Uterus (tissue), 4 donors: ENCODE data around the gene PCDHGA3. TPM values are rescaled to one million over a fixed set of nuclear protein-coding genes. Genes with fewer than 3 reads are reported as not detected.
"Not testable (repeated sequence)": the region's sequence is repeated elsewhere in the genome, so short reads cannot be mapped to it uniquely, and the experiment has no call there.

Experiments
- DNase-seq, 2 donors: peaks; one replicate each; pipeline ENCODE4 v3.0.0-alpha.2; 2019 to 2020
- H3K27ac ChIP-seq, 2 donors: fragments of 200-600 bp; sonication (generic); 1 replicate in 1 of 2; 2 replicates in 1 of 2; pipeline ENCODE4 v1.5.1; 2016 to 2018
- H3K27me3 ChIP-seq, 2 donors: fragments of 200-600 bp; sonication (generic); one replicate each; pipeline ENCODE4 v1.5.1; 2018 to 2019; ENCODE audit warnings: control low read depth in 1 of 2
- H3K36me3 ChIP-seq, 2 donors: fragments of 200-600 bp; sonication (generic); one replicate each; pipeline ENCODE4 v1.5.1; 2019; ENCODE audit warnings: control low read depth in 1 of 2
- H3K4me1 ChIP-seq, 2 donors: fragments of 200-600 bp; sonication (generic); one replicate each; pipeline ENCODE4 v1.5.1; 2018 to 2019; ENCODE audit warnings: control low read depth in 1 of 2
- H3K4me3 ChIP-seq, 2 donors: fragments of 200-600 bp; sonication (generic); 1 replicate in 1 of 2; 2 replicates in 1 of 2; pipeline ENCODE4 v1.5.1; 2018 to 2019; ENCODE audit warnings: mild to moderate bottlenecking in 1 of 2
- H3K9me3 ChIP-seq, 2 donors: fragments of 200-600 bp; sonication (generic); one replicate each; pipeline ENCODE4 v1.5.1; 2019; ENCODE audit warnings: control low read depth in 1 of 2
- POLR2A ChIP-seq, 2 donors: fragments of 450-650 bp; IDR thresholded peaks; one replicate each; pipeline ENCODE4 v1.6.1; 2016; ENCODE audit warnings: antibody characterized with exemption in 2 of 2, mild to moderate bottlenecking in 1 of 2, moderate library complexity in 1 of 2
- intact Hi-C: fragments of 100-400 bp; cut with DNase I; formaldehyde crosslinking; loops from one replicate; pipeline ENCODE4 v1.15.1; 2023; ENCODE audit warnings: low total_unique reads
- total RNA-seq, 4 donors: library from RNA; depleted of rRNA in 3 of 4; stranded (reverse); fragments of >200 nt in 3 of 4; gene quantifications; one replicate each; pipeline versions ENCODE4 v1.1.0 to v1.2.4, GENCODE V29; 2014 to 2023
- TF ChIP-seq, protein P1 (sequence below), 4 experiments: fragments of 200-600 bp in 2 of 4; fragments of 450-650 bp in 2 of 4; sonication (generic) in 2 of 4; IDR thresholded peaks; one replicate each; pipeline ENCODE4 v1.5.1; 2016 to 2019; ENCODE audit warnings: antibody characterized with exemption in 4 of 4, mild to moderate bottlenecking in 2 of 4, moderate library complexity in 1 of 4
- donor health status: DM: yes; HTN: yes; CAD: no.

Gene PCDHGA3
- total RNA-seq, 4 donors from 2014 or later: 0.51 to 8.2 (median 5.6) TPM

DNA sequence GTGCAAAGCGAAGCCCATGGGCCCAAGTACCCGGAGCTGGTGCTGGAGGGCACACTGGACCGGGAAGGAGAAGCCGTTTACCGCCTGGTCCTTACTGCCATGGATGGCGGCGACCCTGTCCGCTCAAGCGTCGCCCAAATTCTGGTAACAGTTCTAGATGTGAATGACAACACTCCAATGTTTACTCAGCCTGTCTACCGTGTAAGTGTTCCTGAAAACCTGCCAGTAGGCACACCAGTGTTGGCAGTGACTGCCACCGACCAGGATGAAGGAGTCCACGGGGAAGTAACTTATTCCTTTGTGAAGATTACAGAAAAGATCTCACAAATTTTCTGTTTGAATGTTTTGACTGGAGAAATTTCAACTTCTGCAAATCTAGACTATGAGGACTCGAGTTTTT lies 31.0 kb downstream of the PCDHGA3 start:
- Histone ChIP-seq H3K27me3 (no peaks in the 10 kb centered on the region), H3K4me1 (no peaks in the 10 kb centered on the region), H3K36me3 (no peaks in the 10 kb centered on the region), H3K4me3 (no peak overlapping the region), H3K9me3 (peaks cover 5 to 93% of the 10 kb centered on the region in 2 donors), H3K27ac (no peak overlapping the region)
- intact Hi-C loops: no loop called here
- TF ChIP-seq, protein P1, sequence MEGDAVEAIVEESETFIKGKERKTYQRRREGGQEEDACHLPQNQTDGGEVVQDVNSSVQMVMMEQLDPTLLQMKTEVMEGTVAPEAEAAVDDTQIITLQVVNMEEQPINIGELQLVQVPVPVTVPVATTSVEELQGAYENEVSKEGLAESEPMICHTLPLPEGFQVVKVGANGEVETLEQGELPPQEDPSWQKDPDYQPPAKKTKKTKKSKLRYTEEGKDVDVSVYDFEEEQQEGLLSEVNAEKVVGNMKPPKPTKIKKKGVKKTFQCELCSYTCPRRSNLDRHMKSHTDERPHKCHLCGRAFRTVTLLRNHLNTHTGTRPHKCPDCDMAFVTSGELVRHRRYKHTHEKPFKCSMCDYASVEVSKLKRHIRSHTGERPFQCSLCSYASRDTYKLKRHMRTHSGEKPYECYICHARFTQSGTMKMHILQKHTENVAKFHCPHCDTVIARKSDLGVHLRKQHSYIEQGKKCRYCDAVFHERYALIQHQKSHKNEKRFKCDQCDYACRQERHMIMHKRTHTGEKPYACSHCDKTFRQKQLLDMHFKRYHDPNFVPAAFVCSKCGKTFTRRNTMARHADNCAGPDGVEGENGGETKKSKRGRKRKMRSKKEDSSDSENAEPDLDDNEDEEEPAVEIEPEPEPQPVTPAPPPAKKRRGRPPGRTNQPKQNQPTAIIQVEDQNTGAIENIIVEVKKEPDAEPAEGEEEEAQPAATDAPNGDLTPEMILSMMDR (IDR thresholded peaks at IDR 0.05): no peak
- no peak for TF ChIP-seq POLR2A (IDR thresholded peaks at IDR 0.05)
- no peak for DNase-seq

DNA sequence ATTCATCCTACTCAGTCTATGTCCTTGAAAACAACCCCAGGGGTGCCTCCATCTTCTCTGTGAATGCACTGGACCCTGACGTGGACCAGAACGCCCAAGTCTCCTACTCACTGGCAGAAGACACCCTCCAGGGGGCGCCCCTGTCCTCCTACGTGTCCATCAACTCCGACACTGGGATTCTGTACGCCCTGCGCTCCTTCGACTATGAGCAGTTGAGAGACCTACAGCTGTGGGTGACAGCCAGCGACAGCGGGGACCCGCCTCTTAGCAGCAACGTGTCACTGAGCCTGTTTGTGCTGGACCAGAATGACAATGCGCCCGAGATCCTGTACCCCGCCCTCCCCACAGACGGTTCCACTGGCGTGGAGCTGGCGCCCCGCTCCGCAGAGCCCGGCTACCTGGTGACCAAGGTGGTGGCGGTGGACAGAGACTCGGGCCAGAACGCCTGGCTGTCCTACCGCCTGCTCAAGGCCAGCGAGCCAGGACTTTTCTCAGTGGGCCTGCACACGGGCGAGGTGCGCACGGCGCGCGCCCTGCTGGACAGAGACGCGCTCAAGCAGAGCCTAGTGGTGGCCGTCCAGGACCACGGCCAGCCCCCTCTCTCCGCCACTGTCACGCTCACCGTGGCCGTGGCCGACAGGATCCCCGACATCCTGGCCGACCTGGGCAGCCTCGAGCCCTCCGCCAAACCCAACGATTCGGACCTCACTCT lies 32.0 kb downstream of the PCDHGA3 start:
- H3K4me1 ChIP-seq, intact Hi-C loops, DNase-seq, H3K27ac ChIP-seq, H3K27me3 ChIP-seq, H3K4me3 ChIP-seq, H3K36me3 ChIP-seq: not testable (repeated sequence)
- peaks cover 5 to 91% of the 10 kb centered on the region in 2 donors for H3K9me3 ChIP-seq

DNA sequence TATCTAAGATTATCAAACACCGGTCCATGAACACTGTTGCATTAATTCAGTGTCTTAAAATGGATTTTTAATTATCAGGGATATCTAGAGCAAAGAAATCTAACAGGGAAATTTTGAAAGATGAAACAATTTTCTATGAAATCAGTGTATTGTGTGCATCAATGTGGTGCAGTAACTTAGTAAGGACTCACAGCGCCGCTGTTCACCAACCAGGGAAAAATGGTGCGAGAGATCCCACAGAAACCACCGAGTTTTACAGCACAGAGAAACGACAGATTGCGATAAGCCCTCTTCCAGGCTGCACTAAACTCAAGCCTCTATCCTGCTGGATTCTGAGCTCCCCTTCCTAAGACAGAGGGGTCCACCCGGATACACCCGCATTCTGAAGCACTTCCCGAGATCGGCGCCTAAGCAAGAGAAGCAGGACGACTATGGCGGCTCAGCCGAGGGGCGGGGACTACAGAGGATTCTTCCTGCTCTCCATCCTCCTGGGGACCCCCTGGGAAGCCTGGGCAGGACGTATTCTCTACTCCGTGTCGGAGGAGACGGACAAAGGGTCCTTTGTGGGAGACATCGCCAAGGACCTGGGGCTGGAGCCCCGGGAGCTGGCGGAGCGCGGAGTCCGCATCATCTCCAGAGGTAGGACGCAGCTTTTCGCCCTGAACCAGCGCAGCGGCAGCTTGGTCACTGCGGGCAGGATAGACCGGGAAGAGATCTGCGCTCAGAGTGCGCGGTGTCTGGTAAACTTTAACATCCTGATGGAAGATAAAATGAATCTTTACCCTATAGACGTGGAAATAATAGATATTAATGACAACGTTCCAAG lies 39.1 kb downstream of the PCDHGA3 start, which contains the start of gene PCDHGA7:
Gene PCDHGA7, plus strand, starts transcription at position 274 of the 826 bp plus-strand sequence. Its CDS starts 158 bp downstream, at position 432.
- H3K9me3 ChIP-seq: peaks cover 0 to 90% of the 10 kb centered on the region in 2 donors
- H3K4me1 ChIP-seq: no peaks in the 10 kb centered on the region
- no peak within 1 kb of the TSS for H3K27ac ChIP-seq
- intact Hi-C loops: no loop called here
- H3K27me3 ChIP-seq: no peaks in the 10 kb centered on the region
- TF ChIP-seq POLR2A (IDR thresholded peaks at IDR 0.05): no peak
- TF ChIP-seq, protein P1 (IDR thresholded peaks at IDR 0.05): no peak
- no peaks in the 10 kb centered on the region for H3K36me3 ChIP-seq
- DNase-seq: no peak
- H3K4me3 ChIP-seq: no peak within 1 kb of the TSS

DNA sequence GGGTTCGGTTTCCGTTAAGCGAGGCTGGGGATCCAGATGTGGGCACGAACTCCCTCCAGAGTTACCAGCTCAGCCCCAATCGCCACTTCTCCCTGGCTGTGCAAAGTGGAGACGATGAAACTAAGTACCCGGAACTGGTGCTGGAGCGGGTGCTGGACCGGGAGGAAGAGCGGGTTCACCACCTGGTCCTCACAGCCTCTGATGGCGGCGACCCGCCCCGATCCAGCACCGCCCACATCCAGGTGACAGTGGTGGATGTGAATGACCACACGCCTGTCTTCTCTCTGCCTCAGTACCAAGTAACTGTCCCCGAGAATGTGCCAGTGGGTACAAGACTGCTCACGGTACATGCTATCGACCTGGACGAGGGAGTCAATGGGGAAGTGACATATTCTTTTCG lies 39.7 kb downstream of the PCDHGA3 start:
- no peaks in the 10 kb centered on the region for H3K36me3 ChIP-seq
- peaks cover 0 to 86% of the 10 kb centered on the region in 2 donors for H3K9me3 ChIP-seq
- no peak for DNase-seq
- no peaks in the 10 kb centered on the region for H3K4me1 ChIP-seq
- no peaks in the 10 kb centered on the region for H3K27me3 ChIP-seq
- intact Hi-C loops: no loop called here
- no peak overlapping the region for H3K27ac ChIP-seq
- no peak overlapping the region for H3K4me3 ChIP-seq
- TF ChIP-seq, protein P1 (IDR thresholded peaks at IDR 0.05): no peak
- no peak for TF ChIP-seq POLR2A (IDR thresholded peaks at IDR 0.05)

DNA sequence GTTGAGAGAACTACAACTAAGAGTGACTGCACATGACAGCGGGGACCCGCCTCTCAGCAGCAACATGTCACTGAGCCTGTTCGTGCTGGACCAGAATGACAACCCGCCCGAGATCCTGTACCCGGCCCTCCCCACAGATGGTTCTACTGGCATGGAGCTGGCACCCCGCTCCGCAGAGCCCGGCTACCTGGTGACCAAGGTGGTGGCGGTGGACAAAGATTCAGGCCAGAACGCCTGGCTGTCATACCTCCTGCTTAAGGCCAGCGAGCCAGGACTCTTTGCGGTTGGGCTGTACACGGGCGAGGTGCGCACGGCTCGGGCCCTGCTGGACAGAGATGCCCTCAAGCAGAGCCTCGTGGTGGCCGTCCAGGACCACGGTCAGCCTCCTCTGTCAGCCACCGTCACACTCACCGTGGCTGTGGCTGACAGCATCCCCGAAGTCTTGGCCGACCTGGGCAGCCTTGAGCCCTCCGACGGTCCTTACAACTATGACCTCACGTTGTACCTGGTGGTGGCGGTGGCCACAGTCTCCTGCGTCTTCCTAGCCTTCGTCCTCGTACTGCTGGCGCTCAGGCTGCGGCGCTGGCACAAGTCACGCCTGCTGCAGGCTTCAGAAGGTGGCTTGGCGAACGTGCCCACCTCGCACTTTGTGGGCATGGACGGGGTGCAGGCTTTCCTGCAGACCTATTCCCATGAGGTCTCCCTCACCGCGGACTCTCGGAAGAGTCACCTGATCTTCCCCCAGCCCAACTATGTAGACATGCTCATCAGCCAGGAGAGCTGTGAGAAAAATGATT lies 41.0 kb downstream of the PCDHGA3 start:
- H3K9me3 ChIP-seq: peaks cover 0 to 89% of the 10 kb centered on the region in 2 donors
- H3K4me3 ChIP-seq: no peak overlapping the region
- no peaks in the 10 kb centered on the region for H3K36me3 ChIP-seq
- no peak for DNase-seq
- TF ChIP-seq, protein P1 (IDR thresholded peaks at IDR 0.05): no peak
- TF ChIP-seq POLR2A (IDR thresholded peaks at IDR 0.05): no peak
- intact Hi-C loops: no loop called here
- H3K4me1 ChIP-seq: no peaks in the 10 kb centered on the region
- no peak overlapping the region for H3K27ac ChIP-seq
- no peaks in the 10 kb centered on the region for H3K27me3 ChIP-seq
